ENCODE measurements around the gene LTB4R2. TPM values are rescaled to one million over a fixed set of nuclear protein-coding genes. Genes with fewer than 3 reads are reported as not detected.

The LTB4R2 gene
- total RNA-seq, 1 donor from 2014 or later = 6.4 TPM

DNA sequence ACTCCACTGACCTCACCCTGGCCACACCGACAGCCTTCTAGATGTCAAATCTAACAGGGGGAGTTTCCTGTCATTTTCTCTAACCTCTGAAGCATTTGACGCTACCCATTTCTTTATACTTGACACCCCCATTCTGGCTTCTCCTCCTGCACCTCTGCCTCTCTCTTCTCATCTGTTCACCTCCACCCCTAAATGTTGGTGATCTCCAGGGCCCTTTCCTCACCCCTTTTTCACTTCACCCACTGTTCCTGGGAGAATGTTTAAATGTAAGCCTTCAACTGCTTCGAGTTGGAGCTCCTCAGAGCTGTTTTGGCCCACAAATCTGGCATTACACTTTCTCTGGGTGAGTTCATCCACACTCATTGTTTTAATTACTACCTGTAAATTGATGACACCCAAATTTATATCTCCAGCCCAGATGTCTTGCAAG, 38.1 kb upstream of the LTB4R2 start:
- intact Hi-C loops (cut with DNase I) = no loop called here
- Histone ChIP-seq H3K4me1 (peaks cover 37% of the 10 kb centered on the region), H3K36me3 (peaks cover 21% of the 10 kb centered on the region), H3K27me3 (no peaks in the 10 kb centered on the region), H3K27ac (peak overlapping the region; percentile 100), H3K9me3 (no peaks in the 10 kb centered on the region), H3K4me3 (peak overlapping the region; percentile 95)
- DNase-seq (no peak), ATAC-seq (no peak)
- TF ChIP-seq CTCF (IDR thresholded peaks at IDR 0.05) = no peak

DNA sequence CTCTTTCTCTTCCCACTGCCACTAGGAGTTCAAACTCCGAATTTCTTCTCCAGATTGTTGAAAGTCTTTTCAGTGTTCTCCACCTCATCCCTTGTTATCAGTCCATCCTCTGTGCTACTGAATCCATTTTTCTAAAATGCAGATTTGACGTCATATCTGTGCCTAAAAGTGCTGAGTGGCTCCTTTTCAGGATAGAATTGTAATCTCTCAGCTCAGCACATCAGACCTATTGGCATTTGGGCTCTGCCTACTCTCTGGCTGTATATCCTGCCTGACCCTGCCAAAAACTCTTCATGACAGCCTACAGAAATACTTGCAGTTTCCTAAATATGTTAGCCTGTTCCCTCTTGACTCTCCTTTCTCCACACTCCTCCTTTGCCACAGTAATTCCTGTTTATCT, 37.5 kb upstream of the LTB4R2 start:
- intact Hi-C loops (cut with DNase I) = no loop called here
- no peak for TF ChIP-seq CTCF (IDR thresholded peaks at IDR 0.05)
- Histone ChIP-seq H3K27me3 (no peaks in the 10 kb centered on the region), H3K36me3 (peaks cover 16% of the 10 kb centered on the region), H3K9me3 (no peaks in the 10 kb centered on the region), H3K4me1 (peaks cover 40% of the 10 kb centered on the region), H3K4me3 (no peak overlapping the region), H3K27ac (peak overlapping the region; percentile 100)
- ATAC-seq (no peak), DNase-seq (no peak)

DNA sequence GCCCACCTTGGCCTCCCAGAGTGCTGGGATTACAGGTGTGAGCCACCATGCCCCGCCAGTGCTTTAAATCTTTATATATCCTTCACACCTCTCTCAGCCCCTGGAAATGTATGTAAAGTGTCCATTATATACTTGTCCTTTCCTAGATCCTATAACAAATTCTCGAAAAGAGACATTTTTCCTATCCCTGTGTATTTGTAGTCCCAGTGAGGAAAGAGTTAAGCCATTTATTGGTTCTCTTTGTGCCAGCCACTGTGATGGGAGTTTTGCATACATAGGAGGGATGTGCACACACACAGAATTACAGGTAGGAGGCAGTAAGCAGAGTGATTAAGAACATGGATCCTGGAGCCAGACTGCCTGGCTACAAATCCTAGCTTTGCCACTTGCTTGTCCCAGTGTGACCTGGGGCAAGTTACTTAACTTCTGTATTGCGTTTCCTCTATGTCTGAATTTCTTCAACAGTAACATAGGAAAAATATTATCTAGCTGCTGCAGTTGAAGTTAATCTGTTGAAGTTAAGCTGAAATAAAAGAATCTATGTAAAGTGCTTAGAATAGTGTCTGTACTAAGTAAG, 36.4 kb upstream of the LTB4R2 start:
- H3K27ac ChIP-seq = peak overlapping the region; percentile 100
- peak; percentile 5 for ATAC-seq
- peaks cover 13% of the 10 kb centered on the region for H3K36me3 ChIP-seq
- no peaks in the 10 kb centered on the region for H3K9me3 ChIP-seq
- H3K27me3 ChIP-seq = no peaks in the 10 kb centered on the region
- peaks cover 42% of the 10 kb centered on the region for H3K4me1 ChIP-seq
- intact Hi-C loops (cut with DNase I) = no loop called here
- no peak overlapping the region for H3K4me3 ChIP-seq
- TF ChIP-seq CTCF (IDR thresholded peaks at IDR 0.05) = no peak
- DNase-seq = no peak

- Histone ChIP-seq H3K36me3 (peaks cover 7% of the 10 kb centered on the region), H3K4me3 (no peak overlapping the region), H3K4me1 (peaks cover 44% of the 10 kb centered on the region), H3K9me3 (no peaks in the 10 kb centered on the region), H3K27me3 (no peaks in the 10 kb centered on the region), H3K27ac (peak overlapping the region; percentile 100)
- intact Hi-C loops (cut with DNase I) = no loop called here
- DNase-seq (no peak), ATAC-seq (peak; percentile 63)
- TF ChIP-seq CTCF (IDR thresholded peaks at IDR 0.05) = no peak
Measured at GRCh38 chr14:24274101-24274543, 35.8 kb upstream of the LTB4R2 start.

GRCh38 chr14:24277071-24277470, 32.9 kb upstream of the LTB4R2 start:
- H3K9me3 ChIP-seq = no peaks in the 10 kb centered on the region
- H3K4me3 ChIP-seq = no peak overlapping the region
- peak overlapping the region; percentile 42 for H3K27ac ChIP-seq
- TF ChIP-seq CTCF (IDR thresholded peaks at IDR 0.05) = no peak
- intact Hi-C loops (cut with DNase I) = no loop called here
- peaks cover 43% of the 10 kb centered on the region for H3K4me1 ChIP-seq
- no peaks in the 10 kb centered on the region for H3K36me3 ChIP-seq
- ATAC-seq (no peak), DNase-seq (no peak)
- no peaks in the 10 kb centered on the region for H3K27me3 ChIP-seq

Data from upper lobe of right lung (tissue), 1 donor.